ENCODE results near the gene DNAJC21.

DNAJC21 gene

DNA sequence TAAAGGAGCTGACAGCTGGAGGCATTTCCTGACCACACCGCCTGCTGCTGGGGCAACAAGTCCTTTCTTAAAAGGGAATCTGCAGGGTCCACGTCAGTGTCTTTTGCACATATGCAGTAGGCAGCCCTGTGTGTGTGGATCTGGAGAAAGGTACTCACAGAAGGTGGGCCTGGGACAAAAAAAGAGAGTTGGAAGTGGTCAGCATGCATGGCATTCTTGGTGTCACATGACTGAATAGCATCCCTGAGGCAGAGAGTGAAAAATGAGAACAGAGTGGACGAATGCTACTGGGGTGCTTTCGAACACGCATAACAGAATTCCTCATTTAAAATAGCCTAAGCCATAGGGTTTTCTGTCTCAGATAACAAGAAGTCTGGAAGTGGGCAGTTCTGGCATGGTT is 47.0 kb downstream of the DNAJC21 start:
- no peak for DNase-seq
- Mint-ChIP-seq H3K36me3 (ENCODE audit: low read depth) (no peaks in the 10 kb centered on the region), H3K9me3 (peaks cover under 1% of the 10 kb centered on the region), H3K4me3 (no peak overlapping the region), H3K27me3 (ENCODE audit: low read depth, poor library complexity) (peaks cover 17% of the 10 kb centered on the region), H3K27ac (no peak overlapping the region), H3K4me1 (no peaks in the 10 kb centered on the region)
- TF ChIP-seq, protein P1, sequence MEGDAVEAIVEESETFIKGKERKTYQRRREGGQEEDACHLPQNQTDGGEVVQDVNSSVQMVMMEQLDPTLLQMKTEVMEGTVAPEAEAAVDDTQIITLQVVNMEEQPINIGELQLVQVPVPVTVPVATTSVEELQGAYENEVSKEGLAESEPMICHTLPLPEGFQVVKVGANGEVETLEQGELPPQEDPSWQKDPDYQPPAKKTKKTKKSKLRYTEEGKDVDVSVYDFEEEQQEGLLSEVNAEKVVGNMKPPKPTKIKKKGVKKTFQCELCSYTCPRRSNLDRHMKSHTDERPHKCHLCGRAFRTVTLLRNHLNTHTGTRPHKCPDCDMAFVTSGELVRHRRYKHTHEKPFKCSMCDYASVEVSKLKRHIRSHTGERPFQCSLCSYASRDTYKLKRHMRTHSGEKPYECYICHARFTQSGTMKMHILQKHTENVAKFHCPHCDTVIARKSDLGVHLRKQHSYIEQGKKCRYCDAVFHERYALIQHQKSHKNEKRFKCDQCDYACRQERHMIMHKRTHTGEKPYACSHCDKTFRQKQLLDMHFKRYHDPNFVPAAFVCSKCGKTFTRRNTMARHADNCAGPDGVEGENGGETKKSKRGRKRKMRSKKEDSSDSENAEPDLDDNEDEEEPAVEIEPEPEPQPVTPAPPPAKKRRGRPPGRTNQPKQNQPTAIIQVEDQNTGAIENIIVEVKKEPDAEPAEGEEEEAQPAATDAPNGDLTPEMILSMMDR (IDR thresholded peaks at IDR 0.05) = no peak

DNA sequence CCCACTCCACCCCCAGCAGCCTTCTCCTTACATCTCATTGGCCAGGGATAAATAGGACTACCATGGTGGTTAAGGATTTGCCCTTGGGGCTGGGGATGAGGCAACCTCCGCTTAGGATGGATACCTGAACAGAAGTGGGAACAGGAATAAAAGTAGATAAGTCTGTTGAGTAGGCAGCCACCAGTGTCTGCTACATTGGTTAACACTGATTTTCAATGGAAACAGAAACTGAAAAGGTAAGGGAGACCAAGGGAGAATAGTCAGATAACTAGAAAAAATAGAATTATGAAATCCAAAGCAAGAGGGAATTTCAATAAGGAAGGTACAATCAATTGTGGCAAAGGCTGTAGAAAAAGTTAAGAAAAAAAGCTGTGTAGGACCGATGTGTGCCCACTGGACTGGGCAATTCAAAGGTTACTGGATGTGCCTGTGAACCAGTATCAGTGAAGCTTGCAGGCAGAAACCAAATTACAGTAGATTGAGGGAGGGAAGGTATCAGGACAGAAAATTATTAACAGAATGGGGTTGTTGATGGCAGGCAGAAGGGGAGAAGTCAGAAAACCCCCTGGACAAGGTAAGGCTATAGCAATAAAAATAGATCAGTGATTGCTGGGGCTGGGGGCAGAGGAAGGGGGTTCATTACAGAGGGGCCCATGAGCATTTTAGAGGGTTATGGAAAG is 48.7 kb downstream of the DNAJC21 start:
- no peak overlapping the region for H3K4me3 Mint-ChIP-seq
- H3K27me3 Mint-ChIP-seq (ENCODE audit: low read depth, poor library complexity) = peaks cover 17% of the 10 kb centered on the region
- TF ChIP-seq, protein P1 (IDR thresholded peaks at IDR 0.05) = no peak
- no peaks in the 10 kb centered on the region for H3K36me3 Mint-ChIP-seq (ENCODE audit: low read depth)
- H3K27ac Mint-ChIP-seq = no peak overlapping the region
- H3K4me1 Mint-ChIP-seq = no peaks in the 10 kb centered on the region
- peaks cover 16% of the 10 kb centered on the region for H3K9me3 Mint-ChIP-seq
- no peak for DNase-seq

DNA sequence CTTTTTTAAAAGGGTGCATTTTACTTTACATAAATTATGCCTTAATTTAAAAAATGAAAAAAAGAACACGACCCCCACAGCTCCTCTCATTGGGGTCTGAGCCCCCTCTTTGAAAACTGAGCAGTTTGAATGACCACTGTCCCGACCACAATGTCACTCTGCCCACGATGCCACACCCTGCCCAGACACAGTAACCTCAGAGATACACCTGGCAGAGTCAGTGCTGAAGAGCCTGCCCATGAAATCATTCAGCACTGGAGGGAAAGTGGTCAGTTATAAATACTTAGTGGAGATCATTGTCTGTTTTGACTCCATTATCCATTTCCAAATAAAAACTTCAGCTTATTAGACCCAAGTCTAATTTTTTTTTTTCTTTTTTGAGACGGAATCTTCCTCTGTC is 49.3 kb downstream of the DNAJC21 start:
- Mint-ChIP-seq H3K9me3 (peaks cover 18% of the 10 kb centered on the region), H3K27me3 (ENCODE audit: low read depth, poor library complexity) (peaks cover 17% of the 10 kb centered on the region), H3K4me1 (no peaks in the 10 kb centered on the region), H3K36me3 (ENCODE audit: low read depth) (no peaks in the 10 kb centered on the region), H3K4me3 (no peak overlapping the region), H3K27ac (no peak overlapping the region)
- TF ChIP-seq, protein P1 (IDR thresholded peaks at IDR 0.05) = no peak
- DNase-seq = no peak

DNA sequence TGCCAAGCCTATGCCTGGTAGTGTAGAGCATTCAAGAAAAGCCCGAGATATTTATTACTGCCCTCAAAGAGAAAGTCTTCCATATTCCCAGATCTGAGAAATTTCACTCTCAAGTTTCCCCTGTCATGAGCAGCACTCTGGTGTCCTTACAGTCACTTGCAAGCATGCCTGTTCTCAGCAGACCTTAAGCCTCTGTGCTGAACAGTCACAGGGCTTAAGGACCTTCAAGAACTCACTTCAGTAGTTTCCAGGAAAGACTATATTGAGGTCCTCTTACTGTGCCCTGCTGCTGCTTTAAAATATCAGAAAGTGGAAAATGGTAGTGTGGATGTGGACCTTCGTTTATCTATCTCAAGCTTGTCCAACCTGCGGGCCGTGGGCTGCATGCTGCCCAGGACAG is 53.5 kb downstream of the DNAJC21 start:
- TF ChIP-seq, protein P1 (IDR thresholded peaks at IDR 0.05) = no peak
- no peak overlapping the region for H3K4me3 Mint-ChIP-seq
- H3K36me3 Mint-ChIP-seq (ENCODE audit: low read depth) = no peaks in the 10 kb centered on the region
- peaks cover 48% of the 10 kb centered on the region for H3K9me3 Mint-ChIP-seq
- peaks cover 5% of the 10 kb centered on the region for H3K27me3 Mint-ChIP-seq (ENCODE audit: low read depth, poor library complexity)
- H3K27ac Mint-ChIP-seq = no peak overlapping the region
- H3K4me1 Mint-ChIP-seq = no peaks in the 10 kb centered on the region
- DNase-seq = no peak

DNA sequence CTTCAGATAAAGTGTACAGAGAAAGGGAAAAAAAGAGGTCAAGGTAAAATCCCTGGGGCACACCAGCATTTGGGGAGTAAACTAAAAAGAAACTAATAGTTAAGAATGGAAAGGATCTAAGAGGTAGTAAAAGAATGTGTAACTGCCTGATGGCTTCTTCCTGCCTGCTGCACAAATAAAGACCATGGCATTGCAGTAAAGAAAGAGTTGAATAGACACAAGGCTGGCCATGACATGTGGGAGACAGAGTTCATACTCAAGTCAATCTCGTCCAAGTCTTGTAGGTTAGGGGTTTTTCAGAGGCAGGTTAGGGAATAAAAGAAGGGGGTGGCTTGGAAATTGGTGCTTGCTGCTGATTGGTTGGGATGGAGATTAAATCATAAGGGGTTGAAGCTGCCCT is 57.6 kb downstream of the DNAJC21 start:
- no peaks in the 10 kb centered on the region for H3K36me3 Mint-ChIP-seq (ENCODE audit: low read depth)
- H3K27me3 Mint-ChIP-seq (ENCODE audit: low read depth, poor library complexity) = peaks cover 4% of the 10 kb centered on the region
- peaks cover 47% of the 10 kb centered on the region for H3K9me3 Mint-ChIP-seq
- H3K4me3 Mint-ChIP-seq = no peak overlapping the region
- H3K27ac Mint-ChIP-seq = no peak overlapping the region
- TF ChIP-seq, protein P1 (IDR thresholded peaks at IDR 0.05) = no peak
- no peaks in the 10 kb centered on the region for H3K4me1 Mint-ChIP-seq
- no peak for DNase-seq

Data from nephron progenitor cell (in vitro differentiated cells).